GM21576 (cell line): ENCODE data around the gene CD300LD.

Source experiments
- ATAC-seq: cut with Tn5 transposase; IDR thresholded peaks from one replicate; pipeline ENCODE4 v1.9.1; 2021; ENCODE audit warnings: mild to moderate bottlenecking, moderate library complexity; ENCODE audit not compliant: unreplicated experiment

CD300LD gene

GRCh38 chr17:74607221-74607620, 15.1 kb upstream of the CD300LD start:
- no peak for ATAC-seq

GRCh38 chr17:74606050-74606449, 14.0 kb upstream of the CD300LD start:
- no peak for ATAC-seq

DNA sequence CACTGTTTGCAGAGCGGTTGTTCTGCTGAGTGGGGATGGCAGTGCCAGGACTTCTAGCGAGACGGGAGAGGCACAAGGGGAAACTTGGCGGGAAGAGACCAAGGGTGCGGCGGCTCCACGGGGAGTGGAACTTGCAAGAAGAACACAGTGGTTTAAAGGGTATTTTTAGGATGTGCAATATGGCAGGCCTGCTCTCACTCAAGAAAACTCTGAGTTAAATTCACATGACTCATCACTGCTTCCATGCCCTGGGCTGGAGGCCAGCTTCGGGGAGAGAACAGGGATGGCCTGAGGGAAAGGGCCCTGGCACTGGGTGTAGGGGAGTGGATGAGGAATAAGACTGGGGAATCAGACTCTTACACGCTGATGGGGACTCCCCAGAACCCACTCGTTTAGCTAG, 13.3 kb upstream of the CD300LD start:
- ATAC-seq = no peak

- no peak for ATAC-seq
Observed at GRCh38 chr17:74604761-74605160, 12.7 kb upstream of the CD300LD start.

- ATAC-seq = no peak
Observed at GRCh38 chr17:74604200-74604599, 12.1 kb upstream of the CD300LD start.

DNA sequence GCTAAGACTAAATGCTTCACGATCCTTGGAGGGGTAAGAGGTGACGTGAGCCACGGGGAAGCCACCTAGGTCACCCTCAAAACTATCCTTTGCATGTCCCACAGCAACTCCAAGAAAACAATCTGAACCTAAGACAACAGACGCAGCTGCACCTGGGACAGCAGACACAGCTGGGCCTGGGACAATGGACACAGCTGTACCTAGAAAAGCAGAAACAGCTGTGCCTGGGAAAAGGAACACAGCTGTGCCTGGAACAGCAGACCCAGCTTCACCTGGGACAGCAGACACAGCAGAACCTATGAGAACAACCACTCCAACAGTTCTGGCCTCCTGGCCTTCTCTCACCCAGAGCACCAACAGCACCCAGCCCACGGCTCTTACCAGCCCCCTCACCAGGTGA, 11.7 kb upstream of the CD300LD start:
- ATAC-seq = no peak

GRCh38 chr17:74603037-74603635, 11.1 kb upstream of the CD300LD start:
- ATAC-seq = no peak

- ATAC-seq = no peak
Observed at GRCh38 chr17:74601944-74602572, 10.0 kb upstream of the CD300LD start.

- ATAC-seq = no peak
Observed at GRCh38 chr17:74599448-74599939, 7.4 kb upstream of the CD300LD start.

- ATAC-seq = no peak
Observed at GRCh38 chr17:74599023-74599399, 6.9 kb upstream of the CD300LD start.

DNA sequence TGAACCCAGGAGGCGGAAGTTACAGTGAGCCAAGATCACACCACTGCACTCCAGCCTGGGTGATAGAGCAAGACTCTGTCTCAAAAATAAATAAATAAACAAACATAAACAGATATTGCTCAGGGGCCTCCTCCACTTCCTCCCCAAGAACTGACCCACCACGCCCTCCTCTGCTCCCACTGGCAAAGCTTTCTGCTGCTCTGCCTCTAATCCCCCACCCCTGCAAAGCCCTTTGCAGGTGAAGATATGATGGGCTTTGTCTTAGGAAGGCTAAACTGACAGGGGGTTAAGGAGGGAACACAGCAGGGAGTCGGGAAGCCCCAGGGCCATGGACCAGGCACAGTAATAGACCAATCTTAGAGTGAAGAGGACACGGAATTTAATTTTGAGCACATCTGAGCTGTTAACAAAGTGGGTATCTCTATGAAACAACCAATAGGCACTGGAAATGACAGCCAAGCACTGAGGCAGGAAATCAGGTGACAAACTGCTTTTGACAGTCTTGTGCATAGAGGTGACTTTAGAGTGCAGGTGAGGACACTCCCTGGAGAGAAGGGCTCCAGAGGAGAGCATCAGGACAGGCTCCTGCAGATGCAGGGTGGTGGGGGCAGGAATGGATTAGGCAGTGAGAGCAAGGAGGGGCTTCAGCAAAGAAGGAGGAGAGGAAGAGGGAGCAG, 6.4 kb upstream of the CD300LD start:
- no peak for ATAC-seq

DNA sequence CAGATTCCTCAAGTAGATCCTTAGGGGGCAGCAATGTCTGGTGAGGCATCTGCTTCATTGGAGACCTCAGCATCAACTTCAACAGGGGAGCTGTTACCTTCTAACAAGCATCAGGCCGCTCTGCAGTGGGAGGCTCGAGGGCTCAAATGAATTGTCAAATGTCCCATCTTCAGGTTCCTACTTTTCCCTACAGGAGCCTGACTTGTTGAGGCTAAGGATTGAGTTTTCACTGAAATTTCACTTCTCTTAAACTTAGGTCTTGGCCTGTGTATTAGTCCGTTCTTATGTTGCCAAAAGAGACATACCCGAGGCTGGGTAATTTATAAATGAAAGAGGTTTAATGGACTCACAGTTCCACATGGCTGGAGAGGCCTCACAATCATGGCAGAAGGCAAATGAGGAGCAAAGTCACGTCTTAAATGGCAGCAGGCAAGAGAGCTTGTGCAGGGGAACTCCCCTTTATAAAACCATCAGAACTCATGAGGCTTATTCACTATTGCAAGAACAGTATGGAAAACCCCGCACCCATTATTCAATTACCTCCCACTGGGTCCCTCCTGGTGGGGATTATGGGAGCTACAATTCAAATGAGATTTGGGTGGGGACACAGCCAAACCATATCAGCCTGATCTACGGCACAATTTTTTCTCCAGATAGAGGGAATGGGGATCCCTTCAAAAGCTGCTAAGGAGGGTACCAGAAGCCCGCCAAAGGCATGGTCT, 5.1 kb upstream of the CD300LD start:
- ATAC-seq = no peak

DNA sequence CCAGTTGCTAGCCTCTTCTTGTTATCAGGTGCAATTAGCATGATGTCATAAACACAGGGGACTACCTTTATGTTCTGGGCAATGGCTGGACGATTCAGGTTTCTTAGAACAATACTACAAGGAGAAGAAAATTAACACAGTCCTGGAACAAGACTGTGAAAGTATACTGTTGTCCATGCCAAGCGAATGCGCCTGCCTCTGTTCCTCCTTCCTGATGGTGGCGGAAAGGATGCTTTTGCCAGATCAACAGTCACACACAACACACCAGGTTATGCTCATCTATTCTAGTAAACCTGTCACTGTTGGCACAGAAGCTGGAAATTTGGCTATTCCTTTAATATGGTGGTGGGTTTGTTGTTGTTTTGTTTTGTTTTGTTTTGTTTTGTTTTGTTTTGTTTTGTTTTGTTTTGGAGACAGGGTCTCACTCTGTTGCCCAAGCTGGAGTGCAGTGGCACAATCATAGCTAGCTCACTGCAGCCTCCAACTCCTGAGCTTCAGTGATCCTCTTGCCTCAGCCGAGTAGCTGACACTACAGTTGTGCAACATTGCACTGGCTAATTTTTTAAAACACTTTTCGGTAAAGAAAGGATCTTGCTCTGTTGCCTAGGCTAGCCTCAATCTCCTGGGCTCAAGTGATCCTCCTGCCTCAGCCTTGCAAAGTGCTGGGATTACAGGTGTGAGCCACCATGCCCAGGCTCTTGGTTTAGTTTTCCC, 3.1 kb upstream of the CD300LD start:
- ATAC-seq = no peak

DNA sequence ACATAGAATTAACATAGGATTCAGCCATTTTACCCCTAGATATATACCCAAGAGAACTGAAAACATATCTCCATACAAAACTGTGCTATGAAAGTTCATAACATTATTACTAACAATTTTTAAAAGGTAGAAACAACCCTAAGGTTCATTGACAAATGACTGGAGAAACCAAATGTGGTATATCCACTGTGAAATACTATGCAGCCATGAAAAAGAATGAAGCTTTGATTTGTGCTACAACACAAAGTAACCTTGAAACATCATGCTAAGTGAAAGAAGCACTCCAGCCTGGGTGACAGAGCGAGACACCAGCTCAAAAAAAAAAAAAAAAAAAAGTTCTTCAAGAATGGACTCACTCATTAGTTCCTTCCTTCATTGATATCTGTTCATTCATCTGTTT, 580 bp downstream of the CD300LD start:
- ATAC-seq = no peak

- ATAC-seq = no peak
Observed at GRCh38 chr17:74585711-74586110, 6.4 kb downstream of the CD300LD start.

- ATAC-seq = no peak
Observed at GRCh38 chr17:74584292-74585060, 7.6 kb downstream of the CD300LD start.

DNA sequence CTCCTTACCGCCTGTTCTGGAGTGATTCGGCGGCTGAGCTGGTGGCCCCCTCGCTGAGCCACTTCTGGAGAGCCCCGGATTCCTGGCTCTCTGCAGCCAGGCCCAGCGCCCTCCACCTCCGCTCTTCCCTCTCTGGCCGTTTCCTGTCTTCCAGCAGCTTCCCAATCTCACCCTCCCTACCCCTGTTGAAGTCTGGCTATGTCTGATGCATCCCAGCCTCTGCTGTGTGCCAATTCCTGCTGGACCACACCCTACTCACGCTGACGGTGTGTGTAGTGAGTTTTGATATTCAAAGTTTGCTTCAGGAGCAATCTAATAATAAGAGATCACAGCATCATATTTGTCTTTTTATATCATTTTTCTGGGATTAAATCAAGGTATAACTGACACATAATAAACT, 9.4 kb downstream of the CD300LD start:
- ATAC-seq = no peak

DNA sequence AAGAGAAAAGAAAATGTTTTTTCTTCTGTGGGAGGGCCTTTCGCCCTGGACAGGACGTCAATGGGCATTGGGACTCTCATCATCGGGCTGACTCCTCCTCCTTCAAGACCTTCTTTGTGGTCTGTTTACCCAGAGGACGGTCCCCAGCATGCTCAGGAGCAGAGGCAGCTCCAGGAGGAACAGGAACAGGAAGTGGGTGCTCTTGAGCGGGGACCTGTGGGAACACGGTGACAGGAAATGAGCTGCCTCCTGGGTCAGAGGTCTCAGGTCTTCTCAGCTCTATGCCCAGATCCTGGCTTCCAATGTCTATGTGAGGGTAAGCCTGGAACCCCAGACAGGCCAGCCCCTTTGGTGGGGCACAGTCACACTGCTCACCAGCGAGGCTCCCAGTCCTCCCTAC, 12.2 kb downstream of the CD300LD start:
- ATAC-seq = no peak

DNA sequence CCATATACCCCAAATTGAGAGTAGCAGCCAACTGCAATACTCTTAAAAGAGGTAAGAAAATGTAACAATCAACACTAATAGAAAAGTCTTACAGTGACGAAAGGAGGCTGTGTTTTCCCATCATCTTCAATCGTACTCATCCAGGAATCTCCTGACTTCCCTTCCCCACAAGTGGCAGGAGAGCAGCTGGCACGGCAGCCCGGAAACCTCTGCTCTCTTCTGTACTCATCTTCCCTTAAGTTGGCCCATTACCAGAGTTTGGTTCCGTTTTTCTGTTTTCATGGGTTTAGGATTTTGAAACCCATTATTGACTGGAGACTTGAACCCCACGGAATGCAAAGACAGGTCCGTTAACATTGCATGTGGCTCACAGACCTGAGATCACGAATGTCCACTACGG, 13.1 kb downstream of the CD300LD start:
- no peak for ATAC-seq

GRCh38 chr17:74574489-74575142, 17.5 kb downstream of the CD300LD start:
- no peak for ATAC-seq
